GM04504 (cell line): ENCODE measurements around the gene CDC14B.
"Not testable (repeated sequence)": the region's sequence is repeated elsewhere in the genome, so short reads cannot be mapped to it uniquely, and the experiment has no call there.

Experiments used
- DNase-seq: peaks from one replicate; pipeline ENCODE4 v3.0.0-alpha.2; 2012; ENCODE audit warnings: low read depth

Gene CDC14B

GRCh38 chr9:96550659-96551058 is 69.0 kb downstream of the CDC14B start:
- DNase-seq, result no peak

- not testable (repeated sequence) for DNase-seq
These were observed 76.5 kb downstream of the CDC14B start for GRCh38 chr9:96543131-96543530.

- no peak for DNase-seq
These were observed 79.5 kb downstream of the CDC14B start for GRCh38 chr9:96540106-96540505.

GRCh38 chr9:96532173-96532572 is 87.5 kb downstream of the CDC14B start:
- DNase-seq, result no peak

- DNase-seq, result no peak
These were observed 94.9 kb downstream of the CDC14B start for GRCh38 chr9:96524764-96525163.

- DNase-seq, result no peak
These were observed 95.6 kb downstream of the CDC14B start for GRCh38 chr9:96524045-96524444.

- no peak for DNase-seq
These were observed 96.3 kb downstream of the CDC14B start for GRCh38 chr9:96523374-96523773.

GRCh38 chr9:96522366-96522765 is 97.3 kb downstream of the CDC14B start:
- no peak for DNase-seq

- no peak for DNase-seq
These were observed 99.9 kb downstream of the CDC14B start for GRCh38 chr9:96519787-96520186.

- DNase-seq, result no peak
These were observed 100.5 kb downstream of the CDC14B start for GRCh38 chr9:96519095-96519494.

- DNase-seq, result no peak
These were observed 103.8 kb downstream of the CDC14B start for GRCh38 chr9:96515621-96516470.

GRCh38 chr9:96514800-96515158 is 104.9 kb downstream of the CDC14B start:
- no peak for DNase-seq

- peak; percentile 68 for DNase-seq
These were observed 105.4 kb downstream of the CDC14B start for GRCh38 chr9:96514108-96514799.

GRCh38 chr9:96513622-96514021 is 106.0 kb downstream of the CDC14B start:
- no peak for DNase-seq

- DNase-seq, result no peak
These were observed 107.4 kb downstream of the CDC14B start for GRCh38 chr9:96512240-96512639.

- no peak for DNase-seq
These were observed 109.4 kb downstream of the CDC14B start for GRCh38 chr9:96510258-96510657.

GRCh38 chr9:96509848-96510247 is 109.8 kb downstream of the CDC14B start:
- no peak for DNase-seq

GRCh38 chr9:96509026-96509425 is 110.6 kb downstream of the CDC14B start:
- DNase-seq, result no peak

- no peak for DNase-seq
These were observed 111.3 kb downstream of the CDC14B start for GRCh38 chr9:96508227-96508940.

- no peak for DNase-seq
These were observed 114.2 kb downstream of the CDC14B start for GRCh38 chr9:96505316-96505991.

- no peak for DNase-seq
These were observed 115.7 kb downstream of the CDC14B start for GRCh38 chr9:96503918-96504317.

- DNase-seq, result not testable (repeated sequence)
These were observed 116.3 kb downstream of the CDC14B start for GRCh38 chr9:96503374-96503748.
